PFSK-1 (cell line): ENCODE data around the gene SNAP29.

Experiments
- FOXP2 ChIP-seq: optimal IDR thresholded peaks from 2 replicates; pipeline ENCODE3; 2011; ENCODE audit warnings: borderline replicate concordance, control low read depth, inconsistent platforms; ENCODE audit not compliant: insufficient read depth; ENCODE audit errors: extremely low read length, extremely low read depth
- POLR2AphosphoS5 ChIP-seq: IDR thresholded peaks from 2 replicates; pipeline ENCODE4 v1.6.1; 2012; ENCODE audit warnings: low read depth, mild to moderate bottlenecking, control low read depth, low read length, moderate library complexity
- SIN3A ChIP-seq: IDR thresholded peaks from 2 replicates; pipeline ENCODE4 v1.6.1; 2012; ENCODE audit warnings: mild to moderate bottlenecking, low read length, moderate library complexity, borderline replicate concordance; ENCODE audit not compliant: insufficient read depth
- TAF1 ChIP-seq: IDR thresholded peaks from 2 replicates; pipeline ENCODE4 v1.6.1; 2012; ENCODE audit warnings: low read length, control low read depth, borderline replicate concordance; ENCODE audit not compliant: insufficient read depth
- TF ChIP-seq, protein P1 (sequence below), 2 experiments: IDR thresholded peaks; 2 replicates each; pipeline versions ENCODE4 v1.6.1 to v1.8.0; 2011 to 2012; ENCODE audit warnings: low read depth in 2 of 2, low read length in 2 of 2, control low read depth in 1 of 2, inconsistent platforms in 1 of 2, mild to moderate bottlenecking in 1 of 2, moderate library complexity in 1 of 2; ENCODE audit not compliant: insufficient read depth in 1 of 2

DNA sequence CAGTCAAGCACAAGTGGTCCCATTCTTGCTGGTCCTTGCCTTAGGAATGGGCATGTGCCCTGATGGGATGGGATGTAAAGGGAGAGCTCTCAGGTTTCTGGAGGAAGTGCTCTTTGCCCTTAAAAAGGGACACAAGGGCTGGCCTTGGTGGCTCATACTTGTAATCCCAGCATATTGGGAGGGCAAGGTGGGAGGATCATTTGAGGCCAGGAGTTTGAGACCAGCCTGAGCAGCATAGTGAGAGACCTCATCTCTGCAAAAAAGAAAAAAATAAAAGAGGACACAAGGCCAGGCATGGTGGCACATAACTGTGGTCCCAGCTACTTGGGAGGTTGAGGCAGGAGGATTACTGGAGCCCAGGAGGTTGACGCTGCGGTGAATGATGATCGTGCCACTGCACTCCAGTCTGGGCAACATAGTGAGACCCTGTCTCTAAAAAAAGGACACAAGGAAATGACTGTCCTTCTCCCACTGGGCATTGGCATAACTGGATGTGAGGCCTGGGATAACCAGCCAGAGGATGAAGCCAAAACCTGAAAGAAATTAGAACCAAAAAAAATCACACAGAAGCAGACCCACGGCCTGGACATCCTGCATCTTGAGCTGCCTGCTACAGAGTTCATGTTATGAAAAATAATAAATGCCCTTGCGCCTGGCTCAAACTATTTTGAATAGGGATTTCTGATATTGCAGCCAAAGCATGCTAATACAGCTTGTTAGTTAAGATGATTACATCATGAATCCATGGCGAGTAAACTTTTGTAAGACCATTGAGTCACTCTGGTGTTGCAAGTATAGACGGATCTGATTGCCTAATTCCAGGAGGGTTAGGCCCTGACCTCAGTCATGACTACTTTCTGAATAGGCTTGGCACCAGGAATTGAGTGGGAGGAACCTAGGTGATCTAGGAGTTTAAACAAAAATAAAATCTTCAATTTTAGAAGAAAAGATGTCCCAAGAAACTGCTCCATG is 45.5 kb downstream of the SNAP29 start:
- TF ChIP-seq TAF1 = no peak
- TF ChIP-seq SIN3A = no peak
- TF ChIP-seq, protein P1, sequence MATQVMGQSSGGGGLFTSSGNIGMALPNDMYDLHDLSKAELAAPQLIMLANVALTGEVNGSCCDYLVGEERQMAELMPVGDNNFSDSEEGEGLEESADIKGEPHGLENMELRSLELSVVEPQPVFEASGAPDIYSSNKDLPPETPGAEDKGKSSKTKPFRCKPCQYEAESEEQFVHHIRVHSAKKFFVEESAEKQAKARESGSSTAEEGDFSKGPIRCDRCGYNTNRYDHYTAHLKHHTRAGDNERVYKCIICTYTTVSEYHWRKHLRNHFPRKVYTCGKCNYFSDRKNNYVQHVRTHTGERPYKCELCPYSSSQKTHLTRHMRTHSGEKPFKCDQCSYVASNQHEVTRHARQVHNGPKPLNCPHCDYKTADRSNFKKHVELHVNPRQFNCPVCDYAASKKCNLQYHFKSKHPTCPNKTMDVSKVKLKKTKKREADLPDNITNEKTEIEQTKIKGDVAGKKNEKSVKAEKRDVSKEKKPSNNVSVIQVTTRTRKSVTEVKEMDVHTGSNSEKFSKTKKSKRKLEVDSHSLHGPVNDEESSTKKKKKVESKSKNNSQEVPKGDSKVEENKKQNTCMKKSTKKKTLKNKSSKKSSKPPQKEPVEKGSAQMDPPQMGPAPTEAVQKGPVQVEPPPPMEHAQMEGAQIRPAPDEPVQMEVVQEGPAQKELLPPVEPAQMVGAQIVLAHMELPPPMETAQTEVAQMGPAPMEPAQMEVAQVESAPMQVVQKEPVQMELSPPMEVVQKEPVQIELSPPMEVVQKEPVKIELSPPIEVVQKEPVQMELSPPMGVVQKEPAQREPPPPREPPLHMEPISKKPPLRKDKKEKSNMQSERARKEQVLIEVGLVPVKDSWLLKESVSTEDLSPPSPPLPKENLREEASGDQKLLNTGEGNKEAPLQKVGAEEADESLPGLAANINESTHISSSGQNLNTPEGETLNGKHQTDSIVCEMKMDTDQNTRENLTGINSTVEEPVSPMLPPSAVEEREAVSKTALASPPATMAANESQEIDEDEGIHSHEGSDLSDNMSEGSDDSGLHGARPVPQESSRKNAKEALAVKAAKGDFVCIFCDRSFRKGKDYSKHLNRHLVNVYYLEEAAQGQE (IDR thresholded peaks at IDR 0.05; ENCODE audit: insufficient read depth in 1 of 2, low read depth in 2 of 2, low read length in 2 of 2) = no peak
- no peak for TF ChIP-seq POLR2AphosphoS5
- no peak for TF ChIP-seq FOXP2
